ENCODE results near the gene TOR3A.

TOR3A gene

GRCh38 chr1:179058487-179059483 lies 23.1 kb upstream of the TOR3A start:
- H3K79me2 ChIP-seq (ENCODE audit: low read length) = no peaks in the 10 kb centered on the region
- no peak overlapping the region for H3K27ac ChIP-seq (ENCODE audit: low read length)
- H4K20me1 ChIP-seq (ENCODE audit: insufficient read depth, low read length) = no peaks in the 10 kb centered on the region
- H3K4me1 ChIP-seq (ENCODE audit: low read length) = no peaks in the 10 kb centered on the region
- no peak overlapping the region for H2AFZ ChIP-seq (ENCODE audit: low read depth, low read length)
- no peaks in the 10 kb centered on the region for H3K9me3 ChIP-seq (ENCODE audit: insufficient read depth, low read length)
- H3K9ac ChIP-seq (ENCODE audit: low read length) = no peak overlapping the region
- H3K4me2 ChIP-seq (ENCODE audit: low read length) = no peak overlapping the region
- H3K4me3 ChIP-seq (ENCODE audit: low read length) = no peak overlapping the region
- H3K36me3 ChIP-seq (replicated peaks; ENCODE audit: low read depth, low read length) = peaks cover 15% of the 10 kb centered on the region
- no peak for TF ChIP-seq EZH2phosphoT487 (IDR thresholded peaks at IDR 0.05; ENCODE audit: low read depth)
- TF ChIP-seq CTCF (IDR thresholded peaks at IDR 0.05; ENCODE audit: low read depth, low read length) = no peak
- no peaks in the 10 kb centered on the region for H3K27me3 ChIP-seq (ENCODE audit: low read depth, low read length)

DNA sequence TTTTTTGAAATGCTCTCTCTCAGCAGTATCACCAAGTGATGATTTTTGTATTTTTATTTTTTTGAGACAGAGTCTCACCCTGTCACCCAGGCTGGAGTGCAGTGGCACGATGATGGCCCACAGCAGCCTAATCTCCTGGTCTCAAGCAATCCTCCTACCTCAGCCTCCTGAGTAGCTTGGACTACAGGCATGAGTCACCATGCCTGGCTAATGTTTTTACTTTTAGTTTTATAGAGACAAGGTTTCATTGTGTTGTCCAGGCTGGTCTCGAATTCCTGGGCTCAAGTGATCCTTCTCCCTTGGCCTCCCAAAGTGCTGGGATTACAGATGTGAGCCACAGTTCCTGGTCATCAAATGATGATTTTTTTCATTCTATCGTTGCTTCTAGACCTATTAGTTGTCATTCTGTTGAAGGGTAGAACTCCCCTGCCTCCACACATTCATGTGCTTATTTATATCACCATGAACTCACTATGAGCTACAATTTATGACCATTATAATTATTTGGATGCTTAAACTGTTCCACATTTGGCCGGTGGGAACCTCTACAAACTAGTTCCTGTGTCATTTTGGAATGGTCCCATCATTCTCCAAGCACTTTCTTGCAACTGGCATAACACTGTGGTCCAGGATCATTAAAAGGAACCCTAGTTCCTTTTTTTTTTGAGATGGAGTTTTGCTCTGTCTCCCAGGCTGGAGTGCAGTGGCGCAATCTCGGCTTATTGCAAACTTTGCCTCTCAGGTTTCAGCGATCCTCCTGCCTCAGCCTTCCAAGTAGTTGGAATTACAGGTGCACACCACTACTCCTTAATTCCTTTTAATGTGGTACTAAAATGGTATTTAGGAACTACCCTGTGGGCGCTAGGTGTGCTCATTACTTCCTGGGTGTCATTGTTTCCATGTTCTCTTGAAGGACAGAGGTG lies 20.2 kb upstream of the TOR3A start:
- H3K4me3 ChIP-seq (ENCODE audit: low read length) = no peak overlapping the region
- H3K27ac ChIP-seq (ENCODE audit: low read length) = no peak overlapping the region
- H3K27me3 ChIP-seq (ENCODE audit: low read depth, low read length) = no peaks in the 10 kb centered on the region
- TF ChIP-seq CTCF (IDR thresholded peaks at IDR 0.05; ENCODE audit: low read depth, low read length) (no peak), EZH2phosphoT487 (IDR thresholded peaks at IDR 0.05; ENCODE audit: low read depth) (no peak)
- no peak overlapping the region for H3K9ac ChIP-seq (ENCODE audit: low read length)
- no peak overlapping the region for H3K4me2 ChIP-seq (ENCODE audit: low read length)
- no peaks in the 10 kb centered on the region for H3K9me3 ChIP-seq (ENCODE audit: insufficient read depth, low read length)
- peaks cover 8% of the 10 kb centered on the region for H3K36me3 ChIP-seq (replicated peaks; ENCODE audit: low read depth, low read length)
- H2AFZ ChIP-seq (ENCODE audit: low read depth, low read length) = no peak overlapping the region
- no peaks in the 10 kb centered on the region for H4K20me1 ChIP-seq (ENCODE audit: insufficient read depth, low read length)
- no peaks in the 10 kb centered on the region for H3K79me2 ChIP-seq (ENCODE audit: low read length)
- H3K4me1 ChIP-seq (ENCODE audit: low read length) = no peaks in the 10 kb centered on the region

- H3K9me3 ChIP-seq (ENCODE audit: insufficient read depth, low read length) = no peaks in the 10 kb centered on the region
- no peaks in the 10 kb centered on the region for H3K4me1 ChIP-seq (ENCODE audit: low read length)
- H3K27me3 ChIP-seq (ENCODE audit: low read depth, low read length) = no peaks in the 10 kb centered on the region
- peaks cover 8% of the 10 kb centered on the region for H3K36me3 ChIP-seq (replicated peaks; ENCODE audit: low read depth, low read length)
- TF ChIP-seq EZH2phosphoT487 (IDR thresholded peaks at IDR 0.05; ENCODE audit: low read depth) (no peak), CTCF (IDR thresholded peaks at IDR 0.05; ENCODE audit: low read depth, low read length) (no peak)
- H3K9ac ChIP-seq (ENCODE audit: low read length) = no peak overlapping the region
- H3K27ac ChIP-seq (ENCODE audit: low read length) = no peak overlapping the region
- no peaks in the 10 kb centered on the region for H4K20me1 ChIP-seq (ENCODE audit: insufficient read depth, low read length)
- H3K79me2 ChIP-seq (ENCODE audit: low read length) = no peaks in the 10 kb centered on the region
- no peak overlapping the region for H3K4me3 ChIP-seq (ENCODE audit: low read length)
- no peak overlapping the region for H2AFZ ChIP-seq (ENCODE audit: low read depth, low read length)
- no peak overlapping the region for H3K4me2 ChIP-seq (ENCODE audit: low read length)
These were observed 15.4 kb upstream of the TOR3A start for GRCh38 chr1:179066471-179066870.

- Histone ChIP-seq H3K79me2 (ENCODE audit: low read length) (peaks cover 12% of the 10 kb centered on the region), H4K20me1 (ENCODE audit: insufficient read depth, low read length) (no peaks in the 10 kb centered on the region), H3K4me1 (ENCODE audit: low read length) (peaks cover 8% of the 10 kb centered on the region), H3K9ac (ENCODE audit: low read length) (no peak overlapping the region), H3K27ac (ENCODE audit: low read length) (no peak overlapping the region), H3K36me3 (replicated peaks; ENCODE audit: low read depth, low read length) (peaks cover 7% of the 10 kb centered on the region), H3K9me3 (ENCODE audit: insufficient read depth, low read length) (no peaks in the 10 kb centered on the region), H3K4me2 (ENCODE audit: low read length) (no peak overlapping the region), H3K27me3 (ENCODE audit: low read depth, low read length) (no peaks in the 10 kb centered on the region), H2AFZ (ENCODE audit: low read depth, low read length) (no peak overlapping the region), H3K4me3 (ENCODE audit: low read length) (no peak overlapping the region)
- TF ChIP-seq EZH2phosphoT487 (IDR thresholded peaks at IDR 0.05; ENCODE audit: low read depth) (no peak), CTCF (IDR thresholded peaks at IDR 0.05; ENCODE audit: low read depth, low read length) (no peak)
These were observed 4.5 kb upstream of the TOR3A start for GRCh38 chr1:179077396-179077795.

Data from OCI-LY3 (cell line).